H1 (cell line): Measurements from ENCODE around the gene HS2ST1. TPM values are rescaled to one million over a fixed set of nuclear protein-coding genes. Genes with fewer than 3 reads are reported as not detected.

ENCODE experiments used
- CTBP2 ChIP-seq: IDR thresholded peaks from 2 replicates; pipeline ENCODE4 v1.7.0; 2011; ENCODE audit warnings: borderline replicate concordance, mild to moderate bottlenecking, moderate library complexity, mixed read lengths, low read length; ENCODE audit not compliant: insufficient read depth, insufficient read length
- SIRT6 ChIP-seq: IDR thresholded peaks from one replicate; pipeline ENCODE4 v1.7.1; 2012; ENCODE audit warnings: low read length, inconsistent platforms
- SP4 ChIP-seq: IDR thresholded peaks from 2 replicates; pipeline ENCODE4 v1.6.1; 2012; ENCODE audit warnings: low read length, inconsistent platforms
- polyA plus RNA-seq, 7 experiments: library from polyadenylated mRNA; depleted of rRNA in 3 of 7; stranded (reverse) in 5 of 7; unstranded in 2 of 7; fragments of >200 nt in 5 of 7; fragments of 200-250 nt in 2 of 7; gene quantifications; 1 replicate in 5 of 7; 2 replicates in 1 of 7; 4 replicates in 1 of 7; pipeline versions ENCODE4 v1.2.1 to v1.2.3, GENCODE V29; 2011 to 2013; ENCODE audit warnings: missing spikeins in 2 of 7, mixed read lengths in 2 of 7
- total RNA-seq: library from RNA; stranded (reverse); fragmentation: NEBNext Ultra II Directional; extraction: Animal tissue kit (Norgen Biotek cat#: 25700); gene quantifications from 2 replicates; pipeline ENCODE4 v1.2.1, GENCODE V29; 2021

HS2ST1 gene
- total and polyA plus RNA-seq, 2 of the 8 experiments (the other 6 are each of a cell fraction or from before 2014, with no cell fraction given) = 5.2 to 28.3 TPM

- TF ChIP-seq SIRT6 = no peak
- no peak for TF ChIP-seq CTBP2
- TF ChIP-seq SP4 = no peak
Observed at GRCh38 chr1:86997538-86997937, 83.1 kb downstream of the HS2ST1 start (continued).
